GM19238 (cell line): ENCODE results near the gene CDC73.
"Not testable (repeated sequence)": the region's sequence is repeated elsewhere in the genome, so short reads cannot be mapped to it uniquely, and the experiment has no call there.

ENCODE experiments used
- DNase-seq: peaks from one replicate; pipeline ENCODE4 v3.0.0; 2011; ENCODE audit warnings: low spot score; ENCODE audit not compliant: insufficient read length

The CDC73 gene

DNA sequence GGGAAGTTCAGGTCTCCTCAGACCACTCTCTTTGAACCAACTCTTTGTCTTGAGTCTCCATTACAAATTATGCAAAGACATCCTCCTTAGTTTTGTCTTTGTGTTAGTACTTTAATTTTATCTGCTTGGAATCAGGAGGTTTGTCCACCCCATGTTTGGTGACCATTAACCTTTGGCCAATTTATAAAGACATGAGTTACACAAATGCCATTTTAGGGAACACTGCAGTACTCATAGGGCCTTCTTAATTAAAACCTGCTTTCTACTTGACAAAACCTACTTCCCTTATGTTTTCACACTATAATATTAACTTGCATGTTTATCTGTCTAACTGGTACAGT lies 7.9 kb upstream of the CDC73 start:
- no peak for DNase-seq

DNA sequence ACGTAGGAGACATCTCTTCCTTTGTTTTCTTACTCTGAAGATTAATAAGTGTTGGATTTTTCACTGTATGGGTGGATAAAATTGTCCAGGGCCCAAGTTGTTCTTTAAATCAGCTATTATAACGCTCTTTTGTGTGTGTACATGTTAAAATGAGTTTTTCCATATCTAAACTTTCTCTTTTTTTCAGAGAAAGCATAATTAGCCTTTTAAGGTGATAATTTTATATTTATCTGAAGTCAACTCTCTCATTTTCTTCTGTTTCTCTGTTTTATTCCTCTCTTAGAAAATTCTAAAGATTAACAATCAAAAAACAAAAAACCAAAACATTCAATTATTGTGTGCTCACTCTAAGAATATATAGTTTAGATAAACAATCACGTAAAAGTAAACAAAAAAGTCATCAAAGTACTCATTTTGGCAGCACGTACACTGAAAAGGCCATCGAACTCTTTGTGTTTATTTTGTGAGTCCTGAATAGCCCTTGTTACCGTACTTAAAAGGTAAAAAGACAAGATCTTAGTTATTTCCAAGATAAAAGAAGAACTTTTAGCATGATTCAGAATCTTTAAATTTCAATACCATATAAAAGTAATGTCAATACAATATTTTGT lies 7.2 kb upstream of the CDC73 start:
- DNase-seq = no peak

DNA sequence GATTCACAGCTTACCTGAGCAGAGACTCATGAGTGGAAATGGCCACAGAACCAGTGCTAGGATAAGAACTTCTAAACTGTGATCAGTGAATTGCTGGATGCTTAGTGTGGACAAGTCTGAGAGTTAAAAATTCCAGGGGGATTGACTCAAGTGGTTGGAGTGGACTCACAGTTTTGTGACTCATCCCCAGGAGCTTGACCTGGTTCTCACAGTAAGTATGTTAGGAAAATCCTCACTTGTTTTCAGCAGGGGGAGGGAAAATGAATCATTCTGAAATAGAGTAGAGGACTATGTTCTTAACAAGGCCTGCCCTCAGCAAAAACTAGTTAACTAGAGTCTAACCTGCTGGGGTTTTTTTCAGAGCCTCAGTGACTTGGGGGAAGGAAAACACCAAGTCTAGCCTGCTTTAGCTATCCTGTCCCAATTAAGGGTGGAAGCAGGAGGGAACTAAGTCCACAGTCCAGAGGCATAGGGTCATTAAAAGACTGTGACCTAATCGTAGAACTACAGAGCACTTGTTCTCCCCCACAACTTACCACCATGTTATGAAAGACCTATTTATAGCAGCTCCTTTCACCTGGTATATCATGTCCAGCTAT lies 6.1 kb upstream of the CDC73 start:
- DNase-seq = no peak

DNA sequence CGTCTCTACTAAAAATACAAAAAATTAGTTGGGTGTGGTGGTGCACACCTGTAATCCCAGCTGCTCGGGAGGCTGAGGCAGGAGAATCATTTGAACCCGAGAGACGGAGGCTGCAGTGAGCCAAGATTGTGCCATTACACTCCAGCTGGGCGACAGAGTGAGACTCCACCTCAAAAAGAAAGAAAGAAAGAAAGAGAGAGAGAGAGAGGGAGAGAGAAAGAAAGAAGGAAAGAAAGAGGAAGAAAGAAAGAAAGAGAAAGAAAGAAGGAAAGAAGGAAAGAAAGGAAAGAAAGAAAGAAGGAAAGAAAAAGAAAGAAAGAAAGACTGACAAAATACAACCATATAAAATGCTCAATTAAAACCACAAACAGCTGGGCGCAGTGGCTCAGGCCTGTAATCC lies 4.7 kb upstream of the CDC73 start:
- not testable (repeated sequence) for DNase-seq

DNA sequence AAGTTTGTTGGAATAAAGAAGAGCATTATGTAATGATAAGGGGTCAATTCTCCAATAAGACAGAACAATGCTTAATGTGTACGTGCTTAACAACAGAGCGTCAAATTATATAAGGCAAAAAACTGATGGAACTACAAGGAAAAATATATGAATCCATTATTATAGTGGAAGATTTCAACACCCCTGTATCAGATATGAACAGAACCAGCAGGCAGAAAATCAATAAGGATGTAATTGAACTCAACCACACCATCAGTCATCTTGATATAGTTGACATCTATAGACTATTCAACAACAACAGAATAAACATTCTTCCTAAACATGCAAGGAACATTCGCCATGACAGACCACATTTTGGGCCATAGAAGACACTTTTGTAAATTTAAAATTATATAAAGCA lies 3.6 kb upstream of the CDC73 start:
- DNase-seq = no peak

DNA sequence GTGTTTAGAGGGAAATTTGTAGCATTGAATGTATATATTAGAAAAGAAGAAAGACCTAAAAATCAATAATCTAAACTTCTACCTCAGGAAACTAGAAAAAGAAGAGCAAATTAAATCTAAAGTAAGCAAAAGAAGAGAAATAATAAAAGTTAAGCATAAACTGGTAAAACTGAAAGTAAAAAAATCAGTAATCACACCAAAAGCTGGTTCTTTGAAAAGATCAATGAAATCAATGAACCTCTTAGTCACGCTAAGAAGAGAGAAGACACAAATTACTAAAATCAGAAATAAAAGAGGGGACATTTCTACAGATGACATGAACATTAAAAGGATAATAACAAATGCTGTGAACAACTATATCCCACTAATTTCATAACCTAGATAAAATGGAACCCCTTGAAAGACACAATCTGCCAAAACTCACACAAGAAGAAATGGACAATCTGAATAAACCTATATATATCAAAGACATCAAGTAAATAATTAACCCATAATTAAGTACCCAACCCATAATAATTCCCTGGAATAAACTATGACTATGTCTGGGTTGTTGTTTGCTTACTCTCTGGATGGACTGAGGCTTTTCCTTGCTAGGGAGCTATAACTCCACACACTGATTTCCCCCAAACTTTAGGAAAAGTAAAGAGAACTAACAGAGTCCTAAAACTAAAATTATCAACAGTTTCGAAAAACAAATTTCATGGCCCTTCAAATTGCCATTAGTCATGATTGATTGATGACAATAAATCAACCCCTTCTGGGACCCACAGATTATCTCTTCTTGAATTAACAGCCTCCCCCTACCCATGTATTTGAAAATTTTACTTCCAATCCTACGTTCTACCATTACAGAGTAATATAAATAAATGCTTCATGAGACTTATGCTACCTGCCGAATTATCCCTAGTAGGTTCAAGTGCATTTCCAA lies 2.8 kb upstream of the CDC73 start:
- DNase-seq = no peak

DNA sequence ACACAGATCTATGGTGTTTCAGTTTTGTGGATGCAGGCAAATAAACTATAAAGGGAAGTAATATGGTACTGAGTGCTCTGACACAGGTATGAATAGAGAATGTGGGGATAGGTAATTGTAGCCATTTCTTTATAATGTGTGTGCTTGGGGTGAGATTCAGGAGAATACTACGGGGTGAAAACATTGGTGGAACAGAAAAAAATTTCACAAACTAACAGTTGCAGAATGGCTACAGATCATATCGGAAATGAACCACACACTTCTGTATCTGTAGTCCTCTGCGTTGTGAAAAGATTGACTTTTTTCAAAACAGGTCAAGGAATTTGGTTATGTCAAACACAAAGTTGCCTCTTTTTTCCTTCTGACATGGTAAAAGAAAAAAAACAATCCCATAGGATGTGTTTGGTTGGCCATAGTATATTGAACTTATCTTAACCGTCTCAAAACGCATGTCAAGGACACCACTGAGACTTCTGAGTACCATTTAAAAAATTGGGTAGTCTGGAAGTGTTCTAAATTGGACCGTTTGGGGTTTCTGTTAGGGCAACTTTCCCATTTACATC lies 1.1 kb upstream of the CDC73 start:
- DNase-seq = no peak

DNA sequence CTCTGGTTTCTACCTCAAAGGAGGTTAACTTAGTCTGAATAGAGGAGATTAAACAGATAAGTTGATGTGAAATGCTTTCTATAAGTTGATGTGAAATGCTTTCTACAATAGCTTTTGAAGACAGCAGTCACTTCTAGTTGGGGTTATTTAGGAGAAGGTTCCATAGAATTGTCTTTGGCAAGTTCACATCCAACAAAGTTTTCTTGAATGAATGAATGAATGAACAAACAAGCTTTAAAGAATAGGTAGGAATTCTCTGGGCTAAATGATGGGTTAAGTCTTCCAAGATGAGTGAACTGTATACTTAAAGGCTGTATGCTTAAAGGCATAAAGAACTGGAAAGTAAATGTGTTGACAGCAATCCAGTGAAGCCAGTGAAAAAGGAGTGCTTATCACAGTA lies 1.9 kb downstream of the CDC73 start:
- DNase-seq = no peak

DNA sequence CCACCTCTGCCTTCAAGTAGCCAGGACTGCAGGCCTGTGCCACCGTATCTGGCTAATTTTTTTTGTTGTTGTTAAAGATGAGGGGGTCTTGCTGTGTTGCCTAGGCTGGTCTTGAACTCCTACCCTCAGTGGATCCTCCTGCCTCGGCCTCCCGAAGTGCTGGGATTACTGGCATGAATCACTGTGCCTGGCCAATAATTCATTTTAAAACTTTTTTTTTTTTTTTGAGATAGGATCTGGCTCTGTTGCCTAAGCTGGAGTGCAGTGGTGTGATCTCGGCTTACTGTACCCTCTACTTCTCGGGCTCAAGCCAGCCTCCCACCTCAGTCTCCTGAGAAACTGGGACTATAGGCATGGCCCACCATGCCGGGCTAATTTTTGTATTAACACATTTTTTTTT lies 3.5 kb downstream of the CDC73 start:
- DNase-seq = no peak

DNA sequence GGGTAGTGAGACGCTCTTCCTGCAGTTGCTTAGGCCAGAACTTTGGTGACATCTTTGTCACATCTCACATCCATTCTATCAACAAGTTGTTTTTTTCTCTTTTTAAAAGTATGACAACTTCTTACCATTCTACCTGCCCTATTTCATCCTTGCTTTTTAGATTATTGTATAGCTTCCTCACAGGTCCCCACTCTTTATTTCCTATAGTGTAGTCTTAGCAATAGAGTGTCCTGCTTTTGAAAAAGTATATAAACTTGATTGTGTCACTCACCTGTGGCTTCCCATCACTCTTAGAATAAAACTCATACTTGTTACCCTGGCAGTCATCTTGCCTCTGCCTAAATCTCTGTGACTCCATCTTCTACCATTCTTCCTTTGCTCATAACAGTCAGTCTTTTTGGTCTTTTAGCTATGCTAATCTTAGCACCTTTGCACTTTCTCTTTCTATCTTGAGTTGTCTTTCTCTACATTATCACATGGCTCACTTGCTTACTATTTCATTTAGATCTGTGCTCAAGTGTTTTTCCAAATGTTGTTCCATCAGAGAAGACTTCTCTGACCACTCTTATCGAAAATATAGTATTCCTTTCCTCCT lies 9.5 kb downstream of the CDC73 start:
- no peak for DNase-seq

DNA sequence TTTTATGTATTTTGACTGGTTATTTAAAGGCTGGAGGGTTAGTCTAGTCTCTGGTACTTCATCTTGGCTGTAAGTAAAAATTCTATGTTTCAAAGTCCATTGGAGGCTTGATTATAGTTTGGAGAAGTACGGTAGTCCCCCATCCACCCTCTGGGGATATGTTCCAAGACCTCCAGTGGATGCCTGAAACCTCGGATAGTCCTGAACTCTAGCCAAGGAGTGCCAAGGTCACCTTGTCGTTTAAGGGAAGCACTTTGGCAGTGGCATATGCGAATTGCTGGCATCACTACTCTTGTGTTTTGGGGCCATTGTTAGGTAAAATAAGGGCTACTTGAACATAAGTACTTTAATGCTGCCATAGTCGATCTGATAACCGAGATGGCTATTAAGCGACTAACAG lies 18.4 kb downstream of the CDC73 start:
- DNase-seq = no peak

DNA sequence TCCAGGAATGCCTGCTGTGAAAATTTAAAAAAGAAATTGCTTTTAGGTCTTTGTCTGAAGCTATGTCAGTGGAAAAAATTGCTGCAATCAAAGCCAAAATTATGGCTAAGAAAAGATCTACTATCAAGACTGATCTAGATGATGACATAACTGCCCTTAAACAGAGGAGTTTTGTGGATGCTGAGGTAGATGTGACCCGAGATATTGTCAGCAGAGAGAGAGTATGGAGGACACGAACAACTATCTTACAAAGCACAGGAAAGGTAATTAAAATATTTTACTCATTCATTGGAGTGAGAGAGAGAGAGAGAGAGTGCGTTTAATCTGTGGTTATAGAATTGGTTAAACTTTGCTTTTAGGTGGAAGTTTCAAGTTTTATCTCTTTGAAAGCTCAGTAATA lies 20.0 kb downstream of the CDC73 start:
- no peak for DNase-seq

DNA sequence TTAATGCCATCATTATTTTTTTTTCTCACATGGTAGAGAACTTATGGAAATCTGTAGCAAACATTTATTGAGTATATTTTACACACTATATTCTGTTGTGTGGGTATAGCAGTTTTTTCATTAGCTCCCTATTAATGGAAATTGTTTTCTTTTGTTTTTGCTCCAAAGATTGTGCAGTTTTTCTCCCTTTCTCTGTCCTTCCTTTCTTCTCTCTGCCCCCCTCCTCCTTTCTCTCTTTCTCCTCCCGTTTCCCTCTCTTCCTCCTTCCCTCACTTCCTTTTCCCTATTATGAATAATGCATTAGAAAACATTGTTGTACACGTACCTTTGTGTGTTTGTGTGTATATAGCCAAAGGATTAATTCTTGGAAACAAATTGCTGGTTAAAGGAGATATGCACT lies 20.6 kb downstream of the CDC73 start:
- DNase-seq = no peak

DNA sequence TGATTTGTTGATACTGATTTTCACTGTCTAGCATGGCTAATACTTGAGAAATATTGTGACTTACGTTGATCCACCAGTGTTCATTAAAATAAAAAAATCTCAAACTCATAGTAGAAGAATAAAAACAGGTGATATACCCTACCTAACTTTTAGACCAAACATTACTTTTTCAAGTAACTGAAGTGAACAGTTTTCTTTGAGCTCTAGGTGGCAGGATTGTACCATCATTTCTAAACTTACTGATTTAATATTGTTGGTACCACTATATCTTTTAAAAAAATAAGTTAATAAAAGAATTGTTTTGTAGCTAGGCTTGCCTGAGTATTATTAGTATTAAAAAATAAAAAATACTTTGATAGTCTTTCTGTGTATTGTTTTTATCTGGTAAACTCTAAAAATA lies 21.5 kb downstream of the CDC73 start:
- DNase-seq = no peak

DNA sequence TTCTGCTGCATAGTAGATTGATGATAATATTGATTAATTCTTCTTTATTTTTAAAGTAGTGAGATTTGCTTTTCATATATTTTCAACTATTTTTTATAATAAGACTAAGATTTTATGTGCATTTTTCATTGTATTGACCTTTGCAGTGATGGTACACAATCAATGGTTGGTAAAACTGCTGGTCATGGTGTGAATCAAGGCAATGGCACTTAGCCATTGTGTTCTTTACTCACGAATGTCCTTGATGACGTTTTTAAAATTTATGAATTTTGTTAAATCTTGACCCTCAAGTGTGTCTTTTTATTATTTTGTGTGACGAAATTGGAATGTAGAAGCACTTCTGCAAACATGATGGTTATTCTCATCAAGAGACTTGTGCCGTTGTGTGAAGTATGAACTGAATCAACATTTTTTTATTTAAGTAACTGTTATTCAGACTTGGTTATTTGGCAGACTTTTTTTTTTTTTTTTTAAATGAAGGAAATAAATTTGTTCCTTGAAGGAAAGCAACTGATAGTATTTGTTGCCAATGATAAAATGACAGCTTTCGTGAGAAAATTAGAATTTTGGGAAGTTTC lies 22.6 kb downstream of the CDC73 start:
- DNase-seq = no peak

DNA sequence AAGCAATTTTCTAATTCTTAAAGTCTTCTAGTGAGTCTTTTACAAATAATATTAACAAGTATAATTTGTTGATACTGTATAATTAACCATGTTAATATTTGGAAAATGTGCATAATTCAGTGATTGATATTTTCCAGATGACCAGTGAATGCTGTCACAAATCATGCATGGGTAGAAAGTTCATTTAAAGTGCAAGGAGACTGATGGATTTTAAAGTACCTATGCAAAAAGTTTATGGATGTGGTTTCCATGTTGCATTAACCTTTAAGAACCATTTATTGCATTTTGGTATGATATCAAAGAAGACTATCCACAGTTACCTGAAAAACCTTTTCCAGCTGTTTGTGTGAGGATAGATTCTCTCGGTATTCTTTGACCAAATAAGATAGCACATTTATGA lies 23.2 kb downstream of the CDC73 start:
- DNase-seq = no peak

DNA sequence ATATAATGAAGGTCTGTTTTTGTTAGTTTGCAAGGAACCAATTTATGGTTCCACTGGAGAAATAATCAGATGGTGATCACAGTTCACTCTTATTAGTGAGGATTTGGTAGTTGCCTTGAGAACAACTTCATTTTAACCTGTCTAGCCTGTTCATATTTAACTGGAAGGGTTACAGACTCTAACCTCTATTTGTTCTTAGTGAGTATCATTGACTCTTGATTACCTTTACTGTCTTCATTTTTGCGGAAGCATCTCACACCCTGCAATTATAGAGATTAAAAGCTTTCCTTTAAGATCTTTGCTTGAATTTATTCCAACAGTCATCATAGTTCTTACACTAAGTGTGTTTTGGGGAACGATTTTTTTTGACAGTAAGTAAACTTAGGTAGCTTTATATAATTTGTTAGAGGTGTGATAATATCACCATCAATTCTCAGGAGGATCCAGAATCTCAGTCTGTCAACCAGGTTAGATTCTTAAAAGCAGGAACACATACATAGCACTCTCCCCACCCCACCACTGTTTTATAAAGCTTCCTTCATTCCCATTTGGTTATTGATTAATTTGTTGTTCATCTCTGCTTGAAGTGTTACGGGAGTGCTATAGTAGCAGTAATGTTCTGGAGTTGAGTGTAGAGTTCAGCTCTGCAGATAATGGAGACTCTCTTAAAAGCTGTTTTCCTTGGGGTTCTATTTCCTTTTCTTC lies 34.4 kb downstream of the CDC73 start:
- DNase-seq = no peak

DNA sequence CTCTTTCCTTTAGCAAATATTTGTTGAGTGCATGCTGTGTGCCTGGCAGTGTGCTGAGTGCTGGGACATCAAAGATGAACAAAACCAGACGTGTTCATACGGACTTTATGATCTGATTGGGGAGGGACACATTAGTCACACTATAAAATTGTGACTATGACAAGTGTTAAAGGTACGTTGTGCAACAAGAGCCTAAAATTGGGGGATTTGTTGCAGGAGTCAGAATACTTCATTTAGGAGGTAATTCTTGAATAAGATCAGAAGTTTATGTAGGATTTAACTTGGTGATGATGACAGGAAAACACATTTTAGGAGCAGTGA lies 35.0 kb downstream of the CDC73 start:
- no peak for DNase-seq

DNA sequence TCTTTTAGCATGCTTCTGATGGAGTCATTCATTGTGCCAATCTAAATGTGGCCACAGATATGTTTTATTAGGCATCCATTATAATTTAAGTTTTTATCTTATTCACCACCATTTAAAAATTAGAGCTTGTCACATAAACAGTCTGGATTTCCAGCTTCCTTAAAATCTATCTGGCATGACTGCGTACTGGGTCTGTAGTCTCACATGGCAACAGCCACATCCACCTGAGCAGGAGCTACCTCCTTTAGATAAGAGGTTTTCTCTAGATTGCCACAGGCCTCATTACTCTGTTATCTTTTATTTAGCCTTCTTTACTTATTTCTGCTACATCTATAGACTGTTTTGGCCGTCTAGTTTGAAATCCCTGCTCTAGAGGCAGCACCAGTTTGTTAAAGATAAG lies 35.5 kb downstream of the CDC73 start:
- no peak for DNase-seq

DNA sequence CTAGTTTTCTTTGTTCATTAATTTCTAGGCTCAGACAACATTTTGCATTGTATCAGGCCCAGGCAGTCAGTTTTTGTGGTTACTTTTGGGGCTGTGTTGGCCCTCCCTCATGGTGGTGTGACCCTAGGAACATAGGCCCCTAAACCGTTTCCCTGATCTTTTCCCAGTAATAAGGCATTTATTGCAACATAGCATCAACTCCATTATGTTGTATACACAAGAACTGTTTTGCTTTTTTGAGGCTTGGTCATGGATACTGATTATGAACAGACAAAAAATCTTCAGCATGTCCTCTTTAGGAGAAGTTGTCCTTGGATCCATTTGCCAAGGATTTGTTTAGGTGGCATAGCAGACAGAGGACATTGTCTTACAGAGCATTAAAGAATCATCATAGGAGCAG lies 54.3 kb downstream of the CDC73 start:
- DNase-seq = no peak

DNA sequence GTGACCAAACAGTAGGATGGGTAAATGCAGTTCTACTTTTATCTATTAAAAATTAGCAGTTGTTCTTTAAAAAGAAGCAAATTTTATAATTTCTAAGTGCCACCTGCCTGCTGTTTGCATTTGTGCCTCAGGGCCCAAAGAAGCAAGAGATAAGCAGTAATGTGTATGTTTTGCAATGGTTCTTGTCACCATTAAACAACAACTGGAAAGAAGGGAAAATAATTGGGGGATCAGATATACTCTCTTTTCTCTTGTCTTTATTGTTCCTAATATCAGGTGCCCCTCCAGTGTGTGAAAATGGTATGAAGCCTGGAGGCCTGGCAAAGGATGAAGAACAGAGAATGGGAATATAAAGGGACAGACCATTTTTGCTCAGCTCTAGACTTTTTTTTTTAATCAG lies 55.0 kb downstream of the CDC73 start:
- DNase-seq = no peak
